IMR-90 (cell line): Measurements from ENCODE around the gene TPST1. TPM values are rescaled to one million over a fixed set of nuclear protein-coding genes. Genes with fewer than 3 reads are reported as not detected.
A peak's percentile ranks its signal among the peaks of the same experiment; 100 is the strongest.

ENCODE experiments used
- ATAC-seq: fragments of 200-7000 bp; cut with Tn5 transposase; 2 replicates; pipeline ENCODE4 v1.9.1; 2020; ENCODE audit warnings: low read depth, mild to moderate bottlenecking, moderate library complexity
- BruUV-seq: library from RNA; stranded (reverse); fragments of 400-500 nt; replicated peaks from 2 replicates; lab custom pipeline; 2021; lab: Mats Ljungman, UMichigan
- CTCF ChIA-PET: fragments of 300-600 bp; formaldehyde crosslinking; extraction: SDS; loops from one replicate; lab custom pipeline; 2021; ENCODE audit warnings: antibody characterized with exemption; lab: Yijun Ruan, JAX
- POLR2A ChIA-PET: fragments of 300-600 bp; sonication (Branson Sonifier 250); formaldehyde crosslinking; loops from one replicate; lab custom pipeline; 2022; ENCODE audit warnings: antibody characterized with exemption; ENCODE audit not compliant: unreplicated experiment; lab: Charles Lee
- DNase-seq: peaks from one replicate; pipeline ENCODE4 v3.0.0; 2013
- H2AFZ ChIP-seq: replicated peaks from 2 replicates; pipeline ENCODE3; 2013; ENCODE audit warnings: low read length, mild to moderate bottlenecking; ENCODE audit not compliant: poor library complexity
- H2AK5ac ChIP-seq: 2 replicates; pipeline ENCODE4 v1.6.1; 2013; ENCODE audit warnings: low read depth, low read length, inconsistent platforms
- H2AK9ac ChIP-seq: replicated peaks from 2 replicates; pipeline ENCODE3; 2013; ENCODE audit warnings: mild to moderate bottlenecking, low read depth, low read length, moderate library complexity; ENCODE audit not compliant: poor library complexity
- H2BK120ac ChIP-seq: 2 replicates; pipeline ENCODE4 v1.6.1; 2013; ENCODE audit warnings: low read depth, low read length, inconsistent platforms
- H2BK15ac ChIP-seq: 3 replicates; pipeline ENCODE4 v1.6.1; 2013; ENCODE audit warnings: low read depth, low read length, inconsistent platforms
- H2BK20ac ChIP-seq: 2 replicates; pipeline ENCODE4 v1.6.1; 2013; ENCODE audit warnings: low read depth, mild to moderate bottlenecking, inconsistent platforms, low read length, moderate library complexity
- H2BK5ac ChIP-seq: 2 replicates; pipeline ENCODE4 v1.6.1; 2013; ENCODE audit warnings: mild to moderate bottlenecking, low read depth, low read length, inconsistent platforms; ENCODE audit not compliant: poor library complexity, severe bottlenecking
- H3K14ac ChIP-seq: replicated peaks from 2 replicates; pipeline ENCODE4 v1.6.1; 2013; ENCODE audit warnings: low read depth, low read length, inconsistent platforms
- H3K18ac ChIP-seq: 2 replicates; pipeline ENCODE4 v1.6.1; 2013; ENCODE audit warnings: low read depth, low read length, control low read depth
- H3K23ac ChIP-seq: 2 replicates; pipeline ENCODE4 v1.6.1; 2013; ENCODE audit warnings: low read depth, low read length, inconsistent platforms
- H3K27ac ChIP-seq: 2 replicates; pipeline ENCODE4 v1.5.1; 2013; ENCODE audit warnings: mild to moderate bottlenecking, control low read depth, low read length; ENCODE audit not compliant: insufficient read depth
- H3K27me3 ChIP-seq: 2 replicates; pipeline ENCODE4 v1.6.1; 2013; ENCODE audit warnings: low read length; ENCODE audit not compliant: control insufficient read depth, insufficient read depth
- H3K36me3 ChIP-seq: 2 replicates; pipeline ENCODE4 v1.6.1; 2013; ENCODE audit warnings: low read length, mixed read lengths; ENCODE audit not compliant: control insufficient read depth, insufficient read depth
- H3K4ac ChIP-seq: 2 replicates; pipeline ENCODE4 v1.6.1; 2013; ENCODE audit warnings: low read depth, low read length, inconsistent platforms
- H3K4me1 ChIP-seq: 2 replicates; pipeline ENCODE4 v1.6.1; 2013; ENCODE audit warnings: low read length, mixed read lengths; ENCODE audit not compliant: control insufficient read depth, insufficient read depth
- H3K4me2 ChIP-seq: 2 replicates; pipeline ENCODE4 v1.6.1; 2013; ENCODE audit warnings: low read depth, mild to moderate bottlenecking, control low read depth, low read length, moderate library complexity
- H3K4me3 ChIP-seq: 2 replicates; pipeline ENCODE4 v1.5.1; 2013; ENCODE audit warnings: low read depth, mild to moderate bottlenecking, control low read depth, low read length, moderate library complexity; ENCODE audit not compliant: insufficient read depth
- H3K56ac ChIP-seq: 2 replicates; pipeline ENCODE4 v1.6.1; 2013; ENCODE audit warnings: low read length, inconsistent platforms; ENCODE audit not compliant: insufficient read depth; ENCODE audit errors: extremely low read depth
- H3K79me1 ChIP-seq, 2 experiments: 2 replicates each; pipeline ENCODE4 v1.6.1; 2013; ENCODE audit warnings: low read length in 2 of 2, inconsistent platforms in 1 of 2, low read depth in 1 of 2
- H3K9ac ChIP-seq: 2 replicates; pipeline ENCODE4 v1.6.1; 2013; ENCODE audit warnings: low read depth, low read length, control low read depth
- H3K9me1 ChIP-seq: 2 replicates; pipeline ENCODE4 v1.6.1; 2013; ENCODE audit warnings: low read length, inconsistent platforms; ENCODE audit not compliant: insufficient read depth
- H3K9me3 ChIP-seq: 2 replicates; pipeline ENCODE4 v1.6.1; 2013; ENCODE audit warnings: low read length; ENCODE audit not compliant: control insufficient read depth, insufficient read depth
- H4K20me1 ChIP-seq: 2 replicates; pipeline ENCODE4 v1.6.1; 2013; ENCODE audit warnings: low read length, inconsistent platforms; ENCODE audit not compliant: insufficient read depth
- H4K5ac ChIP-seq: 2 replicates; pipeline ENCODE4 v1.6.1; 2013; ENCODE audit warnings: mild to moderate bottlenecking, low read depth, low read length, control low read depth
- H4K8ac ChIP-seq, 2 experiments: 2 replicates each; pipeline ENCODE4 v1.6.1; 2013; ENCODE audit warnings: low read depth in 2 of 2, low read length in 2 of 2, control low read depth in 1 of 2, inconsistent platforms in 1 of 2
- H4K91ac ChIP-seq: 2 replicates; pipeline ENCODE4 v1.6.1; 2013; ENCODE audit warnings: low read depth, low read length, inconsistent platforms; ENCODE audit not compliant: insufficient read depth
- BHLHE40 ChIP-seq: fragments of 150-350 bp; IDR thresholded peaks from 2 replicates; pipeline ENCODE4 v1.6.1; 2016; ENCODE audit warnings: mild to moderate bottlenecking, low read depth, low read length
- CEBPB ChIP-seq: IDR thresholded peaks from 2 replicates; pipeline ENCODE4 v1.6.1; 2012; ENCODE audit warnings: low read depth, low read length, improper control_type of control experiment
- CHD1 ChIP-seq: IDR thresholded peaks from 2 replicates; pipeline ENCODE4 v1.6.1; 2012; ENCODE audit warnings: low read depth, low read length, improper control_type of control experiment
- CTCF ChIP-seq: conservative IDR thresholded peaks from 2 replicates; pipeline ENCODE4 v1.5.1; 2012; ENCODE audit warnings: mild to moderate bottlenecking, low read depth, low read length, improper control_type of control experiment
- ELK1 ChIP-seq: fragments of 150-350 bp; IDR thresholded peaks from 2 replicates; pipeline ENCODE4 v1.6.1; 2016; ENCODE audit warnings: low read depth, mild to moderate bottlenecking, low read length, moderate library complexity, borderline replicate concordance
- FOS ChIP-seq: fragments of 150-350 bp; IDR thresholded peaks from 2 replicates; pipeline ENCODE4 v1.6.1; 2016; ENCODE audit warnings: low read depth, low read length
- MAFK ChIP-seq: IDR thresholded peaks from 2 replicates; pipeline ENCODE4 v1.6.1; 2012; ENCODE audit warnings: low read depth, low read length, improper control_type of control experiment
- MAZ ChIP-seq: IDR thresholded peaks from 2 replicates; pipeline ENCODE4 v1.6.1; 2012; ENCODE audit warnings: low read depth, mild to moderate bottlenecking, low read length, improper control_type of control experiment, moderate library complexity, borderline replicate concordance
- MXI1 ChIP-seq: IDR thresholded peaks from 2 replicates; pipeline ENCODE4 v1.6.1; 2012; ENCODE audit warnings: low read depth, mild to moderate bottlenecking, low read length, moderate library complexity, borderline replicate concordance
- NFE2L2 ChIP-seq: fragments of 150-350 bp; IDR thresholded peaks from 2 replicates; pipeline ENCODE4 v1.6.1; 2016; ENCODE audit warnings: low read depth, mild to moderate bottlenecking, low read length
- POLR2A ChIP-seq: IDR thresholded peaks from 2 replicates; pipeline ENCODE4 v1.6.1; 2012; ENCODE audit warnings: mild to moderate bottlenecking, low read depth, low read length
- RAD21 ChIP-seq: IDR thresholded peaks from 2 replicates; pipeline ENCODE4 v1.6.1; 2012; ENCODE audit warnings: low read length, improper control_type of control experiment
- RCOR1 ChIP-seq: IDR thresholded peaks from 2 replicates; pipeline ENCODE4 v1.6.1; 2012; ENCODE audit warnings: mild to moderate bottlenecking, low read length, improper control_type of control experiment; ENCODE audit not compliant: insufficient replicate concordance
- RFX5 ChIP-seq: IDR thresholded peaks from 2 replicates; pipeline ENCODE4 v1.8.0; 2012; ENCODE audit warnings: low read depth, mild to moderate bottlenecking, low read length, moderate library complexity
- SMC3 ChIP-seq: fragments of 150-350 bp; IDR thresholded peaks from 2 replicates; pipeline ENCODE4 v1.6.1; 2016; ENCODE audit warnings: low read depth, mild to moderate bottlenecking, antibody characterized with exemption, low read length, moderate library complexity
- USF2 ChIP-seq: fragments of 150-350 bp; IDR thresholded peaks from 2 replicates; pipeline ENCODE4 v1.6.1; 2017; ENCODE audit warnings: mild to moderate bottlenecking, antibody characterized with exemption, low read length, low read depth
- WGBS, 2 experiments: methylation state at CpG; one replicate each; pipeline versions ENCODE4 v1.1.5 to v1.1.7; 2013; ENCODE audit warnings: missing lambda C conversion rate in 2 of 2; ENCODE audit not compliant: insufficient read length in 1 of 2; ENCODE audit errors: extremely low coverage in 2 of 2; 5-methylcytosine and 5-hydroxymethylcytosine counted together
- dilution Hi-C: fragments of 300-500 bp; cut with HindIII; formaldehyde crosslinking; loops from one replicate; pipeline ENCODE4 v1.14.3; 2018; ENCODE audit warnings: low sequenced_read_pairs; ENCODE audit not compliant: unreplicated experiment
- in situ Hi-C: fragments of 300-500 bp; cut with MboI; formaldehyde crosslinking; loops from 3 replicates; pipeline ENCODE4 v1.14.3; 2019; ENCODE audit warnings: low sequenced_read_pairs, inconsistent platforms, mixed read lengths
- intact Hi-C: fragments of 100-400 bp; cut with micrococcal nuclease; formaldehyde crosslinking; loops from 2 replicates; pipeline ENCODE4 v1.10.0; 2022
- polyA plus RNA-seq, 3 experiments: library from polyadenylated mRNA; depleted of rRNA; stranded (reverse); fragments of >200 nt; gene quantifications; 2 replicates each; pipeline ENCODE4 v1.2.3, GENCODE V29; 2012; ENCODE audit warnings: low replicate concordance in 1 of 3
- total RNA-seq: library from RNA; depleted of rRNA; stranded (reverse); fragments of >200 nt; gene quantifications from 2 replicates; pipeline ENCODE4 v1.2.3, GENCODE V29; 2012

TPST1 gene
- total and polyA plus RNA-seq, 2 of the 4 experiments (the other 2 are of a cell fraction), result 37.7 to 58.6 TPM

- H3K4me1 ChIP-seq, result peaks cover 13% of the 10 kb centered on the region
- DNase-seq, result no peak
- peak overlapping the region; percentile 63; the same call in 2 of the 3 replicates for H2BK15ac ChIP-seq
- TF ChIP-seq BHLHE40 (no peak), ELK1 (no peak), RAD21 (no peak), POLR2A (no peak), MAFK (no peak), RFX5 (no peak), FOS (no peak), USF2 (no peak), CHD1 (no peak), MXI1 (no peak), SMC3 (no peak), CEBPB (no peak), RCOR1 (no peak), NFE2L2 (no peak), MAZ (no peak), CTCF (no peak)
- H2BK120ac ChIP-seq, result peak overlapping the region; percentile 84
- H4K5ac ChIP-seq, result peak overlapping the region; percentile 86
- peak overlapping the region; percentile 74 for H3K14ac ChIP-seq
- H3K4me3 ChIP-seq, result no peak overlapping the region
- H4K20me1 ChIP-seq, result peaks cover 8% of the 10 kb centered on the region; the same call in 1 of the 2 replicates
- ATAC-seq, result no peak
- H3K27ac ChIP-seq, result peak overlapping the region; percentile 88
- peak overlapping the region; percentile 98 for H3K18ac ChIP-seq
- ChIA-PET CTCF (no interaction called here), POLR2A (no interaction called here)
- peaks cover 11% of the 10 kb centered on the region; the same call in 1 of the 2 replicates for H3K9me1 ChIP-seq
- H3K4ac ChIP-seq, result peak overlapping the region; percentile 89
- H3K27me3 ChIP-seq, result no peaks in the 10 kb centered on the region
- peak overlapping the region; percentile 83 for H4K91ac ChIP-seq
- H2AFZ ChIP-seq, result no peak overlapping the region
- H3K9ac ChIP-seq, result no peak overlapping the region
- H4K8ac ChIP-seq, result peak overlapping the region in 1 of 2 experiments; percentile 53; a peak in 3 of 4 replicates
- intact Hi-C loops (no loop called here), dilution Hi-C loops (no loop called here), in situ Hi-C loops (no loop called here)
- H3K56ac ChIP-seq, result peak overlapping the region; percentile 30
- H3K36me3 ChIP-seq, result no peaks in the 10 kb centered on the region; the same call in 1 of the 2 replicates
- no TSS peak for BruUV-seq
- H3K9me3 ChIP-seq, result no peaks in the 10 kb centered on the region
- peak overlapping the region; percentile 6 for H3K4me2 ChIP-seq
- peak overlapping the region; percentile 70 for H2BK5ac ChIP-seq
- H2BK20ac ChIP-seq, result peak overlapping the region; percentile 63
- H2AK9ac ChIP-seq, result no peak overlapping the region
- H3K23ac ChIP-seq, result peak overlapping the region; percentile 67
- peaks cover 21 to 61% of the 10 kb centered on the region in 2 experiments for H3K79me1 ChIP-seq
- 100% methylated on average over 1 of the region's 6 CpGs; no CpG with 5 or more reads in 1 of the 2 experiments for WGBS, 2 experiments
- peak overlapping the region; percentile 74; the same call in 1 of the 2 replicates for H2AK5ac ChIP-seq
Measured at GRCh38 chr7:66282591-66282935, 77.4 kb downstream of the TPST1 start.
